Lung (tissue), 12 donors: ENCODE data around the gene EIF5. TPM values are rescaled to one million over a fixed set of nuclear protein-coding genes. Genes with fewer than 3 reads are reported as not detected.

Source experiments
- ATAC-seq: fragments of 200-7000 bp; cut with Tn5 transposase; one replicate; pipeline ENCODE4 v1.9.1; 2020; ENCODE audit warnings: moderate number of reproducible peaks; ENCODE audit not compliant: insufficient read depth, low FRiP score
- DNase-seq, 3 donors: peaks; one replicate each; pipeline ENCODE4 v3.0.0-alpha.2; 2013 to 2017
- H3K27ac ChIP-seq, 2 donors: one replicate each; pipeline ENCODE4 v1.5.1; 2013; ENCODE audit warnings: mild to moderate bottlenecking in 2 of 2, moderate library complexity in 2 of 2, control low read depth in 1 of 2, inconsistent platforms in 1 of 2, low read depth in 1 of 2, low read length in 1 of 2
- H3K27me3 ChIP-seq, 3 donors: one replicate each; pipeline ENCODE4 v1.5.1; 2013; ENCODE audit warnings: low read length in 2 of 3; ENCODE audit not compliant: control insufficient read depth in 3 of 3, insufficient read depth in 3 of 3
- H3K36me3 ChIP-seq, 4 donors: one replicate each; pipeline ENCODE4 v1.5.1; 2013; ENCODE audit warnings: low read length in 4 of 4, mild to moderate bottlenecking in 1 of 4, moderate library complexity in 1 of 4; ENCODE audit not compliant: control insufficient read depth in 4 of 4, insufficient read depth in 4 of 4
- H3K4me1 ChIP-seq, 5 donors: one replicate each; pipeline ENCODE4 v1.5.1; 2013; ENCODE audit warnings: low read length in 5 of 5, mild to moderate bottlenecking in 2 of 5, moderate library complexity in 1 of 5; ENCODE audit not compliant: control insufficient read depth in 5 of 5, insufficient read depth in 5 of 5
- H3K4me3 ChIP-seq: one replicate; pipeline ENCODE4 v1.5.1; 2013; ENCODE audit warnings: mild to moderate bottlenecking, control low read depth, moderate library complexity
- H3K9ac ChIP-seq, 2 donors: one replicate each; pipeline ENCODE4 v1.5.1; 2013; ENCODE audit warnings: low read length in 2 of 2, control low read depth in 1 of 2; ENCODE audit not compliant: insufficient read depth in 1 of 2
- H3K9me3 ChIP-seq, 4 donors: one replicate each; pipeline ENCODE4 v1.5.1; 2013; ENCODE audit warnings: low read length in 3 of 4, mild to moderate bottlenecking in 1 of 4, moderate library complexity in 1 of 4; ENCODE audit not compliant: control insufficient read depth in 4 of 4, insufficient read depth in 3 of 4
- CTCF ChIP-seq: IDR thresholded peaks from 2 replicates; pipeline ENCODE4 v1.5.1; 2012; ENCODE audit warnings: mild to moderate bottlenecking; ENCODE audit errors: control extremely low read depth, extremely low read depth
- WGBS, 2 donors: extraction: QIAGEN DNeasy Blood & Tissue Kit; methylation state at CpG; one replicate each; pipeline ENCODE4 v1.1.7; 2013; 5-methylcytosine and 5-hydroxymethylcytosine counted together
- polyA plus RNA-seq, 2 donors: library from polyadenylated mRNA; stranded (reverse); fragments of 200-250 nt; gene quantifications; one replicate each; pipeline ENCODE4 v1.2.1, GENCODE V29; 2013
- total RNA-seq, 2 donors: library from RNA; depleted of rRNA in 1 of 2; stranded (reverse); fragments of >200 nt in 1 of 2; gene quantifications; one replicate each; pipeline ENCODE4 v1.2.1, GENCODE V29; 2014 to 2021
- donor health status: control.
- donor health status: control.
- donor health status: Bipolar disorder and iron deficiency.
- donor health status: healthy.
- donor health status: DM: yes; HTN: yes; CAD: no.

The EIF5 gene
- total and polyA plus RNA-seq, 4 donors = 50.4 to 255 (median 161) TPM

- 4 to 8% methylated on average over 2 of the region's 2 CpGs for WGBS, 2 donors
- Histone ChIP-seq H3K4me1 (peaks cover 0 to 6% (median 5%) of the 10 kb centered on the region in 5 donors), H3K9ac (no peak overlapping the region), H3K36me3 (no peaks in the 10 kb centered on the region), H3K9me3 (peaks cover 0 to 2% (median 0%) of the 10 kb centered on the region in 4 donors), H3K27me3 (peaks cover 0 to 2% (median 0%) of the 10 kb centered on the region in 3 donors), H3K27ac (no peak overlapping the region), H3K4me3 (no peak overlapping the region)
- no peak for DNase-seq
- TF ChIP-seq CTCF = no peak
- ATAC-seq = no peak
Measured at GRCh38 chr14:103380719-103381377, 46.8 kb downstream of the EIF5 start.

GRCh38 chr14:103382376-103382775 is 48.3 kb downstream of the EIF5 start:
- no peak for TF ChIP-seq CTCF
- peak overlapping the region in 1 of 2 donors; percentile 49 for H3K27ac ChIP-seq
- WGBS, 2 donors = 38 to 40% methylated on average over 4 of the region's 4 CpGs
- H3K4me3 ChIP-seq = no peak overlapping the region
- H3K27me3 ChIP-seq = peaks cover 0 to 2% (median 0%) of the 10 kb centered on the region in 3 donors
- DNase-seq = no peak
- H3K36me3 ChIP-seq = no peaks in the 10 kb centered on the region
- no peak overlapping the region for H3K9ac ChIP-seq
- ATAC-seq = no peak
- H3K4me1 ChIP-seq = peaks cover 0 to 11% (median 5%) of the 10 kb centered on the region in 5 donors
- peaks cover 0 to 2% (median 0%) of the 10 kb centered on the region in 4 donors for H3K9me3 ChIP-seq

GRCh38 chr14:103384450-103385151 is 50.6 kb downstream of the EIF5 start:
- TF ChIP-seq CTCF = no peak
- Histone ChIP-seq H3K36me3 (no peaks in the 10 kb centered on the region), H3K27ac (peak overlapping the region; percentile 54 to 100), H3K4me3 (peak overlapping the region; percentile 46), H3K27me3 (peaks cover 0 to 2% (median 0%) of the 10 kb centered on the region in 3 donors), H3K9me3 (peaks cover 0 to 2% (median 0%) of the 10 kb centered on the region in 4 donors), H3K9ac (no peak overlapping the region), H3K4me1 (peaks cover 0 to 22% (median 9%) of the 10 kb centered on the region in 5 donors)
- WGBS, 2 donors = 9 to 13% methylated on average over 31 of the region's 31 CpGs
- no peak for ATAC-seq
- no peak for DNase-seq
